K562 (cell line): Measurements from ENCODE around the gene DSCAM. TPM values are rescaled to one million over a fixed set of nuclear protein-coding genes. Genes with fewer than 3 reads are reported as not detected.
"Not testable (repeated sequence)": the region's sequence is repeated elsewhere in the genome, so short reads cannot be mapped to it uniquely, and the experiment has no call there.

Experiments
- ATAC-seq: fragments of 200-7000 bp; cut with Tn5 transposase; 3 replicates; pipeline ENCODE4 v1.9.1; 2020; ENCODE audit warnings: moderate library complexity
- BruUV-seq: library from RNA; stranded (reverse); fragments of 400-500 nt; replicated peaks from 2 replicates; lab custom pipeline; 2021; lab: Mats Ljungman, UMichigan
- CTCF ChIA-PET: fragments of 300-600 bp; formaldehyde crosslinking; extraction: SDS; loops from one replicate; lab custom pipeline; 2021; ENCODE audit warnings: low intra/inter-chr PET ratio; lab: Yijun Ruan, JAX
- POLR2A ChIA-PET: fragments of 300-600, 350-650 bp; sonication (Branson Sonifier 250); formaldehyde crosslinking; extraction: SDS; loops from one replicate; lab custom pipeline; 2021; ENCODE audit warnings: antibody characterized with exemption, inconsistent platforms; lab: Yijun Ruan, JAX
- DNase-seq, 4 experiments: peaks; one replicate each; pipeline versions ENCODE4 v3.0.0 to v3.0.0-alpha.2; 2011 to 2018; ENCODE audit warnings: low spot score in 3 of 4, mixed read lengths in 3 of 4; ENCODE audit errors: extremely low read depth in 1 of 4
- FAIRE-seq: peaks from 2 replicates; lab custom pipeline; 2011; peaks lifted over from hg19 to GRCh38; lab: Jason Lieb, UNC
- H2AFZ ChIP-seq: 2 replicates; pipeline ENCODE4 v1.6.0; 2011; ENCODE audit warnings: low read depth, low read length, control low read depth, inconsistent platforms
- H3K27ac ChIP-seq: fragments of 200-600 bp; 3 replicates; pipeline ENCODE4 v1.8.0; 2011; ENCODE audit warnings: low read depth, mild to moderate bottlenecking, control low read depth, inconsistent platforms, low read length, moderate library complexity, mixed read lengths; ENCODE audit errors: extremely low read depth
- H3K27me3 ChIP-seq, 2 experiments: fragments of 300-600 bp in 1 of 2; 2 replicates in 1 of 2; 3 replicates in 1 of 2; pipeline versions ENCODE4 v1.6.0 to v1.8.0; 2011; ENCODE audit warnings: inconsistent platforms in 2 of 2, low read length in 2 of 2, mild to moderate bottlenecking in 1 of 2, mixed read lengths in 1 of 2, moderate library complexity in 1 of 2; ENCODE audit not compliant: control insufficient read depth in 2 of 2, insufficient read depth in 2 of 2
- H3K36me3 ChIP-seq: fragments of 300-600 bp; 3 replicates; pipeline ENCODE4 v1.8.0; 2011; ENCODE audit warnings: mild to moderate bottlenecking, low read length, inconsistent platforms; ENCODE audit not compliant: control insufficient read depth, insufficient read depth
- H3K4me1 ChIP-seq, 2 experiments: fragments of 200-600 bp in 1 of 2; replicated peaks in 1 of 2; 2 replicates in 1 of 2; 3 replicates in 1 of 2; pipeline versions ENCODE4 v1.5.1 to v1.8.0; 2011; ENCODE audit warnings: inconsistent platforms in 2 of 2, low read length in 2 of 2, mild to moderate bottlenecking in 1 of 2, mixed read lengths in 1 of 2, moderate library complexity in 1 of 2; ENCODE audit not compliant: control insufficient read depth in 2 of 2, insufficient read depth in 2 of 2
- H3K4me2 ChIP-seq: 2 replicates; pipeline ENCODE4 v1.6.1; 2011; ENCODE audit warnings: low read length, control low read depth, inconsistent platforms, mixed read lengths; ENCODE audit not compliant: insufficient read depth
- H3K4me3 ChIP-seq: fragments of 200-600 bp; sonication (generic), shearing (Covaris generic); 2 replicates; pipeline ENCODE4 v1.5.1; 2016; ENCODE audit warnings: control low read depth, inconsistent platforms
- H3K79me2 ChIP-seq: fragments of 200-600 bp; 3 replicates; pipeline ENCODE4 v1.8.0; 2011; ENCODE audit warnings: low read length, inconsistent platforms; ENCODE audit not compliant: control insufficient read depth, insufficient read depth
- H3K9ac ChIP-seq, 2 experiments: 2 replicates each; pipeline versions ENCODE4 v1.6.0 to v1.6.1; 2011; ENCODE audit warnings: low read depth in 2 of 2, low read length in 2 of 2, control low read depth in 1 of 2, inconsistent platforms in 1 of 2, mild to moderate bottlenecking in 1 of 2, mixed read lengths in 1 of 2; ENCODE audit not compliant: insufficient read depth in 1 of 2
- H3K9me1 ChIP-seq: one replicate; pipeline ENCODE4 v1.6.0; 2011; ENCODE audit warnings: inconsistent platforms, mild to moderate bottlenecking, low read length, moderate library complexity; ENCODE audit not compliant: control insufficient read depth, insufficient read depth
- H3K9me3 ChIP-seq: replicated peaks from 2 replicates; pipeline ENCODE4 v1.5.1; 2011; ENCODE audit warnings: low read depth, low read length, inconsistent platforms; ENCODE audit not compliant: control insufficient read depth, insufficient read depth
- H4K20me1 ChIP-seq: replicated peaks from 2 replicates; pipeline ENCODE4 v1.6.1; 2011; ENCODE audit warnings: low read length, inconsistent platforms, mixed read lengths; ENCODE audit not compliant: control insufficient read depth, insufficient read depth
- ESRRA ChIP-seq: fragments of 450-650 bp; IDR thresholded peaks from 2 replicates; pipeline ENCODE4 v1.6.1; 2014; ENCODE audit warnings: low read depth, mild to moderate bottlenecking, moderate library complexity, borderline replicate concordance
- GTF2E2 ChIP-seq: fragments of 200-800 bp; sonication (Bioruptor generic); IDR thresholded peaks from 2 replicates; pipeline ENCODE4 v1.6.1; 2016; ENCODE audit warnings: missing genetic modification characterization, missing compliant biosample characterization
- MEF2D ChIP-seq: conservative IDR thresholded peaks from 2 replicates; pipeline ENCODE4 v1.6.1; 2016; ENCODE audit warnings: low read depth, missing genetic modification characterization, missing compliant biosample characterization
- MEIS2 ChIP-seq: fragments of 450-650 bp; IDR thresholded peaks from 2 replicates; pipeline ENCODE4 v1.6.1; 2014; ENCODE audit warnings: mild to moderate bottlenecking; ENCODE audit not compliant: partially characterized antibody
- NCOR1 ChIP-seq: fragments of 450-650 bp; IDR thresholded peaks from 2 replicates; pipeline ENCODE4 v1.6.1; 2016; ENCODE audit warnings: mild to moderate bottlenecking, moderate library complexity
- SLC30A9 ChIP-seq: fragments of 250-450 bp; sonication (Bioruptor Pico); IDR thresholded peaks from 2 replicates; pipeline ENCODE4 v1.8.0; 2022; ENCODE audit warnings: mild to moderate bottlenecking, moderate library complexity
- SRSF1 ChIP-seq: fragments of 200-400 bp; formaldehyde crosslinking; IDR thresholded peaks from 2 replicates; pipeline ENCODE4 v1.6.1; 2017; ENCODE audit warnings: mild to moderate bottlenecking, low read depth, low read length, moderate library complexity
- TAL1 ChIP-seq: fragments of 450-650 bp; IDR thresholded peaks from 2 replicates; pipeline ENCODE4 v1.6.1; 2016; ENCODE audit warnings: mild to moderate bottlenecking
- ZC3H11A ChIP-seq: IDR thresholded peaks from 2 replicates; pipeline ENCODE4 v1.6.1; 2012; ENCODE audit warnings: low read depth, low read length, improper control_type of control experiment
- ZNF644 ChIP-seq: fragments of 200-800 bp; sonication (Bioruptor generic); IDR thresholded peaks from 2 replicates; pipeline ENCODE4 v1.6.1; 2016; ENCODE audit warnings: low read depth, missing genetic modification characterization, missing compliant biosample characterization
- WGBS: fragments of 100-300 bp; shearing (Covaris generic); methylation state at CpG from one replicate; pipeline ENCODE4 v1.1.6; 2016; ENCODE audit warnings: low coverage, mixed read lengths; ENCODE audit not compliant: insufficient coverage; ENCODE audit errors: missing lambda C conversion rate; 5-methylcytosine and 5-hydroxymethylcytosine counted together
- in situ Hi-C: fragments of 300-500 bp; cut with MboI; formaldehyde crosslinking; loops from 4 replicates; pipeline ENCODE4 v1.15.0; 2018; ENCODE audit warnings: inconsistent platforms, mixed read lengths
- intact Hi-C: fragments of 100-400 bp; cut with micrococcal nuclease; formaldehyde crosslinking; loops from 2 replicates; pipeline ENCODE4 v1.14.2; 2022
- polyA plus RNA-seq, 8 experiments: library from polyadenylated mRNA; depleted of rRNA in 4 of 8; stranded (reverse) in 5 of 8; unstranded in 3 of 8; fragments of >200 nt; fragmentation: Nextera tagmentation in 2 of 8; fragmentation: Illumina TruSeq in 1 of 8; extraction: Ambion mirVana in 2 of 8; extraction: Trizol in 1 of 8; gene quantifications; 2 replicates each; pipeline versions ENCODE4 v1.2.1 to v1.2.3, GENCODE V29; 2011 to 2014; ENCODE audit warnings: inconsistent platforms in 1 of 8, missing spikeins in 1 of 8
- total RNA-seq, 7 experiments: library from RNA; depleted of rRNA in 6 of 7; stranded (reverse); fragments of >200 nt in 6 of 7; fragmentation: Illumina TruSeq in 2 of 7; extraction: Trizol in 2 of 7; gene quantifications; 2 replicates each; pipeline versions ENCODE4 v1.2.1 to v1.2.3, GENCODE V29; 2011 to 2021; ENCODE audit warnings: low replicate concordance in 1 of 7
- TF ChIP-seq, protein P1 (sequence below): sonication (generic); formaldehyde crosslinking; IDR thresholded peaks from 2 replicates; pipeline ENCODE4 v1.8.0; 2022; ENCODE audit warnings: mild to moderate bottlenecking, missing genetic modification reagents

DSCAM gene
- total and polyA plus RNA-seq, 9 of the 15 experiments (the other 6 are each of a cell fraction or from before 2014, with no cell fraction given) = not detected

DNA sequence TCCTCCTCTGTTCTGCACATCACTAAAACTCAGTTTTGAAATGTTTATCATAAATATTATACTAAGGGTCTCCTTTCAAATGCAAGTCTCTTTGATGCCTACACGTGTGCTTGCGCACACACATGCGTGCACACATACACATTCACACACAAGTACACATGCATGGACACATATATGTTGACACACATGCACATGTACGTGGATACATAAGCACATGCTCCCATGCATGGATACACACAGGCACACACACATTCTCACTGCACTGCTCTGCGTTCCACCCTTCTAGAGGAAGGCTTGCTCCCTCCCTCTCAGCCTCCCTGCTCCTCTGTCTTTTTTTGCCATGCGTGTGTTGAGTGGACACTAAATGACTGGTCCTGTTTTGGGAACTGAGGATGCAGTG, 817.1 kb downstream of the DSCAM start:
- in situ Hi-C loops = no loop called here
- WGBS = 5% methylated on average over 6 of the region's 6 CpGs
- no peak for ATAC-seq
- Histone ChIP-seq H3K9me1 (no peaks in the 10 kb centered on the region), H3K9ac (no peak overlapping the region), H3K4me1 (no peaks in the 10 kb centered on the region), H3K4me2 (no peak overlapping the region), H2AFZ (no peak overlapping the region), H3K27me3 (no peaks in the 10 kb centered on the region), H3K4me3 (no peak overlapping the region), H3K9me3 (no peaks in the 10 kb centered on the region), H3K36me3 (no peaks in the 10 kb centered on the region), H3K79me2 (no peaks in the 10 kb centered on the region), H3K27ac (no peak overlapping the region), H4K20me1 (no peaks in the 10 kb centered on the region)
- POLR2A ChIA-PET = no interaction called here
- DNase-seq = no peak
- FAIRE-seq = no peak
- CTCF ChIA-PET = no interaction called here
- TF ChIP-seq ESRRA (no peak), SLC30A9 (CRISPR knock-in tag) (no peak), ZC3H11A (no peak), NCOR1 (no peak), MEF2D (tag) (no peak), GTF2E2 (tag) (no peak), ZNF644 (tag) (no peak), TAL1 (no peak), SRSF1 (no peak), MEIS2 (no peak)
- TF ChIP-seq, protein P1, sequence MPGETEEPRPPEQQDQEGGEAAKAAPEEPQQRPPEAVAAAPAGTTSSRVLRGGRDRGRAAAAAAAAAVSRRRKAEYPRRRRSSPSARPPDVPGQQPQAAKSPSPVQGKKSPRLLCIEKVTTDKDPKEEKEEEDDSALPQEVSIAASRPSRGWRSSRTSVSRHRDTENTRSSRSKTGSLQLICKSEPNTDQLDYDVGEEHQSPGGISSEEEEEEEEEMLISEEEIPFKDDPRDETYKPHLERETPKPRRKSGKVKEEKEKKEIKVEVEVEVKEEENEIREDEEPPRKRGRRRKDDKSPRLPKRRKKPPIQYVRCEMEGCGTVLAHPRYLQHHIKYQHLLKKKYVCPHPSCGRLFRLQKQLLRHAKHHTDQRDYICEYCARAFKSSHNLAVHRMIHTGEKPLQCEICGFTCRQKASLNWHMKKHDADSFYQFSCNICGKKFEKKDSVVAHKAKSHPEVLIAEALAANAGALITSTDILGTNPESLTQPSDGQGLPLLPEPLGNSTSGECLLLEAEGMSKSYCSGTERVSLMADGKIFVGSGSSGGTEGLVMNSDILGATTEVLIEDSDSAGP = no peak
- no TSS peak for BruUV-seq
- intact Hi-C loops = no loop called here

DNA sequence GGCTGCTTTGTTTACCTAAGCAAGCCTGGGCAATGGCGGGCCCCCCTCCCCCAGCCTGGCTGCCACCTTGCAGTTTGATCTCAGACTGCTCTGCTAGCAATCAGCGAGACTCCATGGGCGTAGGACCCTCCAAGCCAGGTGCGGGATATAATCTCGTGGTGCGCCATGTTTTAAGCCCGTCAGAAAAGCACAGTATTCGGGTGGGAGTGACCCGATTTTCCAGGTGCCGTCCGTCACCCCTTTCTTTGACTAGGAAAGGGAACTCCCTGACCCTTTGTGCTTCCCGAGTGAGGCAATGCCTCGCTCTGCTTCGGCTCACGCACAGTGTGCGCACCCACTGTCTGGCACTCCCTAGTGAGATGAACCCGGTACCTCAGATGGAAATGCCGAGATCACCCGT, 818.6 kb downstream of the DSCAM start:
- under 1% methylated on average over 19 of the region's 19 CpGs for WGBS
- H4K20me1 ChIP-seq, H3K9ac ChIP-seq, H3K27me3 ChIP-seq, intact Hi-C loops, BruUV-seq, DNase-seq, POLR2A ChIA-PET, H3K9me1 ChIP-seq, in situ Hi-C loops, CTCF ChIA-PET, H3K4me2 ChIP-seq, H3K27ac ChIP-seq, H3K9me3 ChIP-seq, FAIRE-seq, H3K4me3 ChIP-seq, ATAC-seq, H2AFZ ChIP-seq, H3K36me3 ChIP-seq, H3K4me1 ChIP-seq, H3K79me2 ChIP-seq: not testable (repeated sequence)
